ENCODE data around the gene FAM168A.

DNA sequence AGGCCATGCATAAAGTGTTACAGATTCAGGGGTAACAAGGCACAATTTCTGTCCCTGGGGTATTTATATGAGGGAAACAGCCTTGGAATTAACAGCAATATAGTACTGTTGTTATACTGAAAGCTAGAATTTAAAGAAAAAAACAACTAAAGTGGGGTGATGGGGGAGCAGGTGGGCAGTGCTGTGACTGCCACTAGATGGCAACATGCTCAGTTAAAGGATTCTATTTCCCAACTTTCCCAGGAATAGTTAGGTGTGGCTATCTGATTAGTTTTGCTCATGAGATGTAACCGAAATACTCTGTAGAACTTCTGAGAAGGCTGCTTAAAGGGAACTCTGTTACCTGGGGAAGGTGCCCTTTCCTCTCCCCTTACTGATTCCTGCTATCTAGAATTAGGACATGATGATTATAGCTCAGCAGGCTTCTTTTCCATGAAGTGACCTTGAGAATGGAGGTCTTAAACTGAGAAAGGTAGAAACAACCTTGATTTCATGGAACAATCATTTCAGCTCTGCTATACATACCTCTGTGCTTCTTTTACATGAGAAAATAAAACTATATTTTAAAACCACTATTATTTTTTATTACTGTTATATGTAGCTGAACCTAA lies 119.1 kb downstream of the FAM168A start:
- TF ChIP-seq, protein P1, sequence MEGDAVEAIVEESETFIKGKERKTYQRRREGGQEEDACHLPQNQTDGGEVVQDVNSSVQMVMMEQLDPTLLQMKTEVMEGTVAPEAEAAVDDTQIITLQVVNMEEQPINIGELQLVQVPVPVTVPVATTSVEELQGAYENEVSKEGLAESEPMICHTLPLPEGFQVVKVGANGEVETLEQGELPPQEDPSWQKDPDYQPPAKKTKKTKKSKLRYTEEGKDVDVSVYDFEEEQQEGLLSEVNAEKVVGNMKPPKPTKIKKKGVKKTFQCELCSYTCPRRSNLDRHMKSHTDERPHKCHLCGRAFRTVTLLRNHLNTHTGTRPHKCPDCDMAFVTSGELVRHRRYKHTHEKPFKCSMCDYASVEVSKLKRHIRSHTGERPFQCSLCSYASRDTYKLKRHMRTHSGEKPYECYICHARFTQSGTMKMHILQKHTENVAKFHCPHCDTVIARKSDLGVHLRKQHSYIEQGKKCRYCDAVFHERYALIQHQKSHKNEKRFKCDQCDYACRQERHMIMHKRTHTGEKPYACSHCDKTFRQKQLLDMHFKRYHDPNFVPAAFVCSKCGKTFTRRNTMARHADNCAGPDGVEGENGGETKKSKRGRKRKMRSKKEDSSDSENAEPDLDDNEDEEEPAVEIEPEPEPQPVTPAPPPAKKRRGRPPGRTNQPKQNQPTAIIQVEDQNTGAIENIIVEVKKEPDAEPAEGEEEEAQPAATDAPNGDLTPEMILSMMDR (IDR thresholded peaks at IDR 0.05) = peak; percentile 22 to 53 (median 34)
- TF ChIP-seq POLR2A (IDR thresholded peaks at IDR 0.05) (no peak), EP300 (IDR thresholded peaks at IDR 0.05) (no peak)

Data from tibial nerve (tissue), 4 donors.